ENCODE results near the gene ARAP1. TPM values are rescaled to one million over a fixed set of nuclear protein-coding genes. Genes with fewer than 3 reads are reported as not detected.

ARAP1 gene
- total RNA-seq, 1 experiment from 2014 or later, result 73.6 TPM

DNA sequence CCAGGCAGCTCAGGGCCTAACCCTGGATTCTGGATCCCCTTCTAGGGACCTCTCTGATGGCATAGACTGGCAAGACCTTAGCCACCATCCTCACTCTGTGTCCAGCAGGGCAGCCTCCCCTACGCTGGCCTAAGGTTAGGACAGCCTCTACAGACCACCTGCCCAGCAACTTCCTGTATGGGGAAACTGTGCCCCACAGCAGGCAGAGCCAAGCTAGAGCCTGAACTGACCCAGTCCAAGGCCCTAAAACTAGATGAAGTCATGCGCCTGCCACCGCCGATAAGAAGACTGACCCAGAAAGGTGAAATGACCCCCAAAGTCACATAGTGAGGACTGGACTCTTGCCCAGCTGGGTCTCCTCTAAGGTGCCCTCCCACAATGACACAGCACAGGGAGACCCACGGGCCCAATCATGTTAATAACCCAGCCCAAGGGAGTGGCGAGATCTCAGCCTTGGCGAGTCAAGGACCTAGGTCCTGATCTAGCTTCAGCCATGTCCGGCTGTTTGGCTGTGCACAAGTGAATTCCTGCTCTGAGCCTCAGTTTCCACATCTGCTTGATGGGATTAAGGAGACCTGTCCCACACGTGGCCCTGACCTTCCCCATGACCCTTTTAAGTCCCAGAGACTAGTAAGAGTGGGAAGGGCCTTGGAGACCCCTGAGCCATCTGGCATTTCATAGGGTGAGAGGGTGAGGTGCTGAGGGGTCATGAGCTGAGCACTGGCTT is 24.1 kb upstream of the ARAP1 start:
- no peak for DNase-seq (ENCODE audit: low read depth, low spot score)
- no TSS peak for BruUV-seq (replicated peaks)
- CTCF ChIA-PET, result no interaction called here
- no peak for ATAC-seq
- Histone ChIP-seq H3K27me3 (ENCODE audit: control insufficient read depth, insufficient read depth, low read length) (no peaks in the 10 kb centered on the region), H3K27ac (ENCODE audit: low read length) (no peak overlapping the region), H3K4me3 (ENCODE audit: low read depth in 2 of 2, low read length in 2 of 2) (no peak overlapping the region), H3K9me3 (ENCODE audit: control insufficient read depth, insufficient read depth, low read depth, low read length) (no peaks in the 10 kb centered on the region), H3K4me1 (ENCODE audit: control insufficient read depth, insufficient read depth, low read length) (peaks cover 7% of the 10 kb centered on the region), H3K36me3 (ENCODE audit: control insufficient read depth, insufficient read depth, low read length) (no peaks in the 10 kb centered on the region; the same call in 1 of the 2 replicates)
- in situ Hi-C loops (cut with HindIII; ENCODE audit: low pct_unique_long_range_greater_than_20kb, low sequenced_read_pairs) (no loop called here), intact Hi-C loops (cut with micrococcal nuclease; ENCODE audit: unreplicated experiment) (no loop called here)
- POLR2A ChIA-PET, result no interaction called here
- TF ChIP-seq POLR2AphosphoS5 (IDR thresholded peaks at IDR 0.05; ENCODE audit: low read depth, low read length) (no peak), SIN3A (IDR thresholded peaks at IDR 0.05; ENCODE audit: borderline replicate concordance, insufficient read depth, low read depth, low read length) (no peak), TCF7L2 (IDR thresholded peaks at IDR 0.05; ENCODE audit: low read depth, low read length) (no peak)
- TF ChIP-seq, protein P1, sequence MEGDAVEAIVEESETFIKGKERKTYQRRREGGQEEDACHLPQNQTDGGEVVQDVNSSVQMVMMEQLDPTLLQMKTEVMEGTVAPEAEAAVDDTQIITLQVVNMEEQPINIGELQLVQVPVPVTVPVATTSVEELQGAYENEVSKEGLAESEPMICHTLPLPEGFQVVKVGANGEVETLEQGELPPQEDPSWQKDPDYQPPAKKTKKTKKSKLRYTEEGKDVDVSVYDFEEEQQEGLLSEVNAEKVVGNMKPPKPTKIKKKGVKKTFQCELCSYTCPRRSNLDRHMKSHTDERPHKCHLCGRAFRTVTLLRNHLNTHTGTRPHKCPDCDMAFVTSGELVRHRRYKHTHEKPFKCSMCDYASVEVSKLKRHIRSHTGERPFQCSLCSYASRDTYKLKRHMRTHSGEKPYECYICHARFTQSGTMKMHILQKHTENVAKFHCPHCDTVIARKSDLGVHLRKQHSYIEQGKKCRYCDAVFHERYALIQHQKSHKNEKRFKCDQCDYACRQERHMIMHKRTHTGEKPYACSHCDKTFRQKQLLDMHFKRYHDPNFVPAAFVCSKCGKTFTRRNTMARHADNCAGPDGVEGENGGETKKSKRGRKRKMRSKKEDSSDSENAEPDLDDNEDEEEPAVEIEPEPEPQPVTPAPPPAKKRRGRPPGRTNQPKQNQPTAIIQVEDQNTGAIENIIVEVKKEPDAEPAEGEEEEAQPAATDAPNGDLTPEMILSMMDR (IDR thresholded peaks at IDR 0.05), result no peak
- TF ChIP-seq, protein P2, sequence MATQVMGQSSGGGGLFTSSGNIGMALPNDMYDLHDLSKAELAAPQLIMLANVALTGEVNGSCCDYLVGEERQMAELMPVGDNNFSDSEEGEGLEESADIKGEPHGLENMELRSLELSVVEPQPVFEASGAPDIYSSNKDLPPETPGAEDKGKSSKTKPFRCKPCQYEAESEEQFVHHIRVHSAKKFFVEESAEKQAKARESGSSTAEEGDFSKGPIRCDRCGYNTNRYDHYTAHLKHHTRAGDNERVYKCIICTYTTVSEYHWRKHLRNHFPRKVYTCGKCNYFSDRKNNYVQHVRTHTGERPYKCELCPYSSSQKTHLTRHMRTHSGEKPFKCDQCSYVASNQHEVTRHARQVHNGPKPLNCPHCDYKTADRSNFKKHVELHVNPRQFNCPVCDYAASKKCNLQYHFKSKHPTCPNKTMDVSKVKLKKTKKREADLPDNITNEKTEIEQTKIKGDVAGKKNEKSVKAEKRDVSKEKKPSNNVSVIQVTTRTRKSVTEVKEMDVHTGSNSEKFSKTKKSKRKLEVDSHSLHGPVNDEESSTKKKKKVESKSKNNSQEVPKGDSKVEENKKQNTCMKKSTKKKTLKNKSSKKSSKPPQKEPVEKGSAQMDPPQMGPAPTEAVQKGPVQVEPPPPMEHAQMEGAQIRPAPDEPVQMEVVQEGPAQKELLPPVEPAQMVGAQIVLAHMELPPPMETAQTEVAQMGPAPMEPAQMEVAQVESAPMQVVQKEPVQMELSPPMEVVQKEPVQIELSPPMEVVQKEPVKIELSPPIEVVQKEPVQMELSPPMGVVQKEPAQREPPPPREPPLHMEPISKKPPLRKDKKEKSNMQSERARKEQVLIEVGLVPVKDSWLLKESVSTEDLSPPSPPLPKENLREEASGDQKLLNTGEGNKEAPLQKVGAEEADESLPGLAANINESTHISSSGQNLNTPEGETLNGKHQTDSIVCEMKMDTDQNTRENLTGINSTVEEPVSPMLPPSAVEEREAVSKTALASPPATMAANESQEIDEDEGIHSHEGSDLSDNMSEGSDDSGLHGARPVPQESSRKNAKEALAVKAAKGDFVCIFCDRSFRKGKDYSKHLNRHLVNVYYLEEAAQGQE (IDR thresholded peaks at IDR 0.05; ENCODE audit: insufficient read depth in 1 of 2, low read depth in 2 of 2, low read length in 1 of 2), result no peak

DNA sequence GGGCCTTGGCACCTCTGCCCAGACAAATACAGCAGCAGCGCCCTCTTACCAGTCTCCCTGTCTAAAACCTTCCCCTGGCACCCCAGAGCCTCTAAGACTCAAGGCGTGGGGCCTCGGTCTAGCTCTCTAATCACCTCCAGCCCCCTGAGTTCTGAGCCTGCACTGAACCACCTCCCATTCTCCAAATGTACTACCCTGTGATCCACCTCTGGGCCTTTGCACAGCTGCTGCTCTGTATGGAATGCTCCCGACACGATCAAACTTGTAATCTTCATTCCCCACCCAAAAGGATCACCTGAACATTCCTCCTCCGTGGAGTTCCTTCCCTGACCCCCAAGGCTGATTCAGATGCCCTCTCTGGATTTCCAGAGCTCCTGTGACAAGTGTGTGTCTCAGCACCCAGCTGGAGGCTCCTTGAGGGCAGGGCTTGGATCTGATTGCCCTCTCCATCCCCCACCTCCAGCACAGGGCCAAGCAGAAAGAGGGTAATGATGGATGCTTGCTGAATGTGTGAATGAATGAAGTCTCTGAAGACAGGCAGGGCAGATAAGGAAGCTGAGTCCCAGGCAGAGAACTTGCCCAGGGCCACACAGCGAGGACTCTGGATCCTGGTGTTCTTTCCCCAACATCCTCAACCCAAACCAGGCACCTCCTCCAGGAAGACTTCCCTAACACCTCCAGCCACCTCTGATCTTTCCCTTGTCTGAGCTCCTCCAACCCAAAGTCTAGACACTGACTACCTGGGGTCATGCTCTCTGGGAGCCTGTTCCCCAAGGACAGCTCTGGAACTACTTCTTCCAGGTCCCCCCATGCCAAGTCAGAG is 23.3 kb upstream of the ARAP1 start:
- in situ Hi-C loops (cut with HindIII; ENCODE audit: low pct_unique_long_range_greater_than_20kb, low sequenced_read_pairs), result no loop called here
- CTCF ChIA-PET, result no interaction called here

More for the DNA sequence above, 23.3 kb upstream of the ARAP1 start:
- intact Hi-C loops (cut with micrococcal nuclease; ENCODE audit: unreplicated experiment), result no loop called here
- H3K27me3 ChIP-seq (ENCODE audit: control insufficient read depth, insufficient read depth, low read length), result no peaks in the 10 kb centered on the region
- no peak for ATAC-seq
- H3K9me3 ChIP-seq (ENCODE audit: control insufficient read depth, insufficient read depth, low read depth, low read length), result no peaks in the 10 kb centered on the region
- no TSS peak for BruUV-seq (replicated peaks)
- TF ChIP-seq, protein P2 (IDR thresholded peaks at IDR 0.05; ENCODE audit: insufficient read depth in 1 of 2, low read depth in 2 of 2, low read length in 1 of 2), result no peak
- TF ChIP-seq POLR2AphosphoS5 (IDR thresholded peaks at IDR 0.05; ENCODE audit: low read depth, low read length), result no peak
- TF ChIP-seq, protein P1 (IDR thresholded peaks at IDR 0.05), result no peak
- TF ChIP-seq SIN3A (IDR thresholded peaks at IDR 0.05; ENCODE audit: borderline replicate concordance, insufficient read depth, low read depth, low read length), result no peak
- no peak for TF ChIP-seq TCF7L2 (IDR thresholded peaks at IDR 0.05; ENCODE audit: low read depth, low read length)
- DNase-seq (ENCODE audit: low read depth, low spot score), result no peak
- POLR2A ChIA-PET, result interaction anchor here (0.5 kb wide), 1 partner anchor 259 kb away, joined by 11 read pairs; no protein-coding TSS in a partner anchor
- no peak overlapping the region for H3K4me3 ChIP-seq (ENCODE audit: low read depth in 2 of 2, low read length in 2 of 2)
- no peak overlapping the region for H3K27ac ChIP-seq (ENCODE audit: low read length)
- peaks cover 3% of the 10 kb centered on the region for H3K4me1 ChIP-seq (ENCODE audit: control insufficient read depth, insufficient read depth, low read length)
- no peaks in the 10 kb centered on the region for H3K36me3 ChIP-seq (ENCODE audit: control insufficient read depth, insufficient read depth, low read length)

Data from Panc1 (cell line).